ENCODE results near the gene ADAMTS12.

ADAMTS12 gene

DNA sequence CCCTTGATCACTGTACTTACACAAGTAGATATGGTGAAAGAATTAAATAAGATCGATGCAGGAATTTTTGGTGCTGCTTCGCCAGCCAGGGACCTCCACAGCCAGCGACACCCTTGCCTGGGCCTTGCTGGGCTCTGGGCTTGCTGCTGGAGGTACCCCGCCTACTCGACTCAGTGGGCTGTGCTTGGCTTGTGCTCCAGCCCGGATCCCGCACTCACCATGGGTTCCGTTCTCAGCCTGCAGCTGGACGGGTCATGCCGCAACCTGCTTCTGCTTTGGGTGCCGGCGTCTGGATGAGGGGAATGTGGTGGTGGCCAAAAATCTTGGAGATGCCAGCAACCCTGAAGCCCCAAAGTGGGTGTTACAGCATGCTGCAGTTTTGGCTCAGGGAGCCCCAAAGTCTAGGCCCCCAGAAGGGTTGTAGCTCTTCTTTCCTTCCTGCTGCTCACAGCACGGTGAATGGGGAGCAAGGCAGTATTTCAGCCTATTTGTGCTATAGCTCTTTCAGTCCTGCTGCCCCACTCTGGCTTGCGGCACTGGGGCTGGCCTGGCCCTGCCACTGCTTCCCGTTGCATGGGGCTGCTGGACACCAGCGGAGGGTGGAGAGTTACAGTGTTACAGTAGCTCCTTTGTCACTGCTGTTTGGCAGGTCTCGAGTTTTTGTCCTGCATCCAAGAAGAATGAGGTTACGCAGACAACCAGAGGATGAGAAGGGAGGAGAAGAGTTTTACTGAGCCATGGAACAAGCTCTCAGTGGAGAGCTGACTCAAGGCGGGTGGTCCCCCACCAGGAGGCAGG lies 403.0 kb downstream of the ADAMTS12 start:
- no peak for DNase-seq (ENCODE audit: low spot score)
- TF ChIP-seq CTCF (IDR thresholded peaks at IDR 0.05; ENCODE audit: extremely low read depth, missing control alignments): no peak

- TF ChIP-seq CTCF (IDR thresholded peaks at IDR 0.05; ENCODE audit: extremely low read depth, missing control alignments): no peak
- DNase-seq (ENCODE audit: low spot score): no peak
These were observed 404.6 kb downstream of the ADAMTS12 start for GRCh38 chr5:33487236-33487635.

GRCh38 chr5:33482335-33482734 lies 409.5 kb downstream of the ADAMTS12 start:
- TF ChIP-seq CTCF (IDR thresholded peaks at IDR 0.05; ENCODE audit: extremely low read depth, missing control alignments): no peak
- no peak for DNase-seq (ENCODE audit: low spot score)

GRCh38 chr5:33480876-33481275 lies 410.9 kb downstream of the ADAMTS12 start:
- DNase-seq (ENCODE audit: low spot score): no peak
- no peak for TF ChIP-seq CTCF (IDR thresholded peaks at IDR 0.05; ENCODE audit: extremely low read depth, missing control alignments)

DNA sequence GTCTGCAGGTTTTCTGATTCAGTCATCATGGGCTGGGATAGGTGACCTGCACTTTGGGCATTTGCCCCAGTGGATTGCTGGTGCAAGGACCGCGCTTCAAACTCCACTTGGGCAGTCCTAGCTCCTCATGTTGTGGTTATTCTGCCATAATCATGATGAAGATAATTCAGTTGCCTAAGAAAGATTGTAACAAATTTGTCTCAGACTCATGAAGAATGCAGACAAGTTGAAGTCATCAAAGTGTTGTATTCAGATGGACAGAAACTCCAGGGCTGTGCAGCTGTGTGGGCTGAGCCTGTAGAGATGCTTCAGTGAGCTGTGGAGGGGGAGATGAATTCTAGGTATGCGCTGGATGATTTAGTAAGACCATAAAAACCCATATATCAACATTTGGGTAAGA lies 412.5 kb downstream of the ADAMTS12 start:
- no peak for DNase-seq (ENCODE audit: low spot score)

DNA sequence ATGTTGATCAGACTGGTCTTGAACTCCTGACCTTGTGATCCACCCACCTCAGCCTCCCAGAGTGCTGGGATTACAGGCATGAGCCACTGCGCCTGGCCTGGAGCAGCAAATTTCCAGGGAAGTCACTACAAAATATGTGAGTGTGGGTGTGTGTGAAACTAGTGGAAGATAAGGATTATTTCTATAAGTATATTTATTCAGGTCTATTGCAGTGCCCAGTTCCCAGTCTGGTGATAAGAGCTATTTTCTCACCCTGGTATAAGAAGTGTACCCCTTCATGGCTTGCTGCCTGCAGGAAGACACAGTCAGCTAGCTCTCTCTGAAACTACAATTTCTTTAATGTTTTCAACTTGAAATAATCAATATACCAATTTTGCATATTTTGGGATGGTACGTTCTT lies 414.0 kb downstream of the ADAMTS12 start:
- no peak for TF ChIP-seq CTCF (IDR thresholded peaks at IDR 0.05; ENCODE audit: extremely low read depth, missing control alignments)
- DNase-seq (ENCODE audit: low spot score): no peak

More for the DNA sequence above, 412.5 kb downstream of the ADAMTS12 start:
- TF ChIP-seq CTCF (IDR thresholded peaks at IDR 0.05; ENCODE audit: extremely low read depth, missing control alignments): no peak

DNA sequence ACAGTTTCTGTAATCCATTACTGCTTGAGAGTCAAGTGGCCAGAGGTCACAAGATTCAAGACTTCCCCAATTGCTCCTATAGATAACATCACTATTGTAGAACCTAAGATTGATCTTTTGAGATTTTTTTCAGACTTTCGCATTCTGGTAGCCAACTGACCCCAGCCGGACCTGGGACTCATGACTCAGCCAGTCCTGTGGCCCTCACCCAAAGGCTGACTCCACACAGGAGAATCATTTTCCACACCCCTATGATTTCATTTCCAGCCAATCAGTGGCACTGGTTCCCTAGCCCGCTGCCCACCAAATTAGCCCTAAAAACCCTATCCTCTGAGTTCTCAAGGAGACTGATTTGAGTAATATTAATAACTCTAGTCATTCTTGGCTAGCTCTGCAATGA lies 414.8 kb downstream of the ADAMTS12 start:
- TF ChIP-seq CTCF (IDR thresholded peaks at IDR 0.05; ENCODE audit: extremely low read depth, missing control alignments): no peak
- DNase-seq (ENCODE audit: low spot score): no peak
